Liver (tissue), 9 donors: ENCODE data around the gene KANK3. TPM values are rescaled to one million over a fixed set of nuclear protein-coding genes. Genes with fewer than 3 reads are reported as not detected.

Experiments
- DNase-seq: peaks from one replicate; pipeline ENCODE4 v3.0.0-alpha.2; 2017; ENCODE audit warnings: low spot score
- H3K27ac ChIP-seq, 2 donors: one replicate each; pipeline ENCODE4 v1.7.0; 2013; ENCODE audit warnings: inconsistent platforms in 2 of 2, low read length in 2 of 2, control low read depth in 1 of 2, low read depth in 1 of 2, mild to moderate bottlenecking in 1 of 2
- H3K27me3 ChIP-seq, 4 donors: one replicate each; pipeline versions ENCODE4 v1.6.1 to v1.7.0; 2013; ENCODE audit warnings: low read length in 3 of 4, inconsistent platforms in 1 of 4, mild to moderate bottlenecking in 1 of 4, moderate library complexity in 1 of 4; ENCODE audit not compliant: control insufficient read depth in 4 of 4, insufficient read depth in 4 of 4
- H3K36me3 ChIP-seq, 4 donors: one replicate each; pipeline versions ENCODE4 v1.6.1 to v1.7.0; 2013; ENCODE audit warnings: low read length in 3 of 4, mild to moderate bottlenecking in 3 of 4, low read depth in 1 of 4, moderate library complexity in 1 of 4; ENCODE audit not compliant: control insufficient read depth in 4 of 4, insufficient read depth in 3 of 4
- H3K4me1 ChIP-seq, 4 donors: one replicate each; pipeline versions ENCODE4 v1.6.1 to v1.7.0; 2013; ENCODE audit warnings: low read length in 3 of 4, mild to moderate bottlenecking in 3 of 4, moderate library complexity in 1 of 4; ENCODE audit not compliant: control insufficient read depth in 4 of 4, insufficient read depth in 4 of 4
- H3K4me3 ChIP-seq, 3 donors: one replicate each; pipeline versions ENCODE4 v1.6.1 to v1.7.0; 2013; ENCODE audit warnings: low read length in 3 of 3, control low read depth in 1 of 3, low read depth in 1 of 3, mild to moderate bottlenecking in 1 of 3
- H3K9ac ChIP-seq, 2 donors: one replicate each; pipeline ENCODE4 v1.7.0; 2013; ENCODE audit warnings: low read length in 2 of 2, mild to moderate bottlenecking in 2 of 2, moderate library complexity in 2 of 2, control low read depth in 1 of 2, low read depth in 1 of 2
- H3K9me3 ChIP-seq, 4 donors: one replicate each; pipeline versions ENCODE4 v1.6.1 to v1.7.0; 2013; ENCODE audit warnings: low read length in 3 of 4; ENCODE audit not compliant: control insufficient read depth in 4 of 4
- CTCF ChIP-seq: fragments of 150-350 bp; IDR thresholded peaks from 2 replicates; pipeline ENCODE4 v1.5.1; 2017; ENCODE audit warnings: improper control_type of control experiment, low read depth, low read length; ENCODE audit not compliant: missing input control
- EGR1 ChIP-seq, 2 donors: IDR thresholded peaks; 2 replicates each; pipeline ENCODE4 v1.6.1; 2016 to 2018; ENCODE audit warnings: antibody characterized with exemption in 2 of 2, low read depth in 2 of 2
- FOXA1 ChIP-seq: IDR thresholded peaks from 2 replicates; pipeline ENCODE4 v1.6.1; 2016; ENCODE audit warnings: antibody characterized with exemption
- FOXA2 ChIP-seq: IDR thresholded peaks from 2 replicates; pipeline ENCODE4 v1.6.1; 2016; ENCODE audit warnings: antibody characterized with exemption
- GABPA ChIP-seq, 2 donors: IDR thresholded peaks in 1 of 2; conservative IDR thresholded peaks in 1 of 2; 2 replicates each; pipeline ENCODE4 v1.6.1; 2016; ENCODE audit warnings: antibody characterized with exemption in 2 of 2, mild to moderate bottlenecking in 1 of 2, moderate library complexity in 1 of 2
- HNF4A ChIP-seq, 2 donors: conservative IDR thresholded peaks; 2 replicates each; pipeline ENCODE4 v1.6.1; 2016; ENCODE audit warnings: antibody characterized with exemption in 2 of 2, mild to moderate bottlenecking in 2 of 2
- HNF4G ChIP-seq: IDR thresholded peaks from 2 replicates; pipeline ENCODE4 v1.6.1; 2016; ENCODE audit warnings: antibody characterized with exemption
- JUND ChIP-seq, 2 donors: IDR thresholded peaks; 2 replicates each; pipeline ENCODE4 v1.6.1; 2016; ENCODE audit warnings: antibody characterized with exemption in 2 of 2
- NR2F2 ChIP-seq: IDR thresholded peaks from 2 replicates; pipeline ENCODE4 v1.6.1; 2016; ENCODE audit warnings: antibody characterized with exemption
- RAD21 ChIP-seq, 2 donors: IDR thresholded peaks; 2 replicates each; pipeline ENCODE4 v1.6.1; 2016; ENCODE audit warnings: antibody characterized with exemption in 2 of 2, mild to moderate bottlenecking in 2 of 2
- RXRA ChIP-seq, 2 donors: IDR thresholded peaks; 2 replicates each; pipeline ENCODE4 v1.6.1; 2017 to 2018; ENCODE audit warnings: antibody characterized with exemption in 2 of 2, mild to moderate bottlenecking in 1 of 2
- SP1 ChIP-seq: IDR thresholded peaks from 2 replicates; pipeline ENCODE4 v1.6.1; 2018; ENCODE audit warnings: antibody characterized with exemption, mild to moderate bottlenecking
- TAF1 ChIP-seq: conservative IDR thresholded peaks from 2 replicates; pipeline ENCODE4 v1.6.1; 2016; ENCODE audit warnings: antibody characterized with exemption, mild to moderate bottlenecking
- YY1 ChIP-seq: IDR thresholded peaks from 2 replicates; pipeline ENCODE4 v1.6.1; 2016; ENCODE audit warnings: antibody characterized with exemption, mild to moderate bottlenecking
- ZBTB33 ChIP-seq: IDR thresholded peaks from 2 replicates; pipeline ENCODE4 v1.6.1; 2016; ENCODE audit warnings: antibody characterized with exemption
- WGBS: extraction: QIAGEN DNeasy Blood & Tissue Kit; methylation state at CpG from one replicate; pipeline ENCODE4 v1.1.7; 2013; 5-methylcytosine and 5-hydroxymethylcytosine counted together
- polyA plus RNA-seq, 2 donors: library from polyadenylated mRNA; stranded (reverse) in 1 of 2; unstranded in 1 of 2; fragments of 200-250 nt in 1 of 2; fragments of >200 nt in 1 of 2; fragmentation: Nextera tagmentation in 1 of 2; extraction: Ambion mirVana in 1 of 2; gene quantifications; one replicate each; pipeline versions ENCODE4 v1.2.1 to v1.2.3, GENCODE V29; 2013 to 2015
- total RNA-seq, 2 donors: library from RNA; depleted of rRNA; stranded (reverse); fragments of >200 nt; gene quantifications; one replicate each; pipeline ENCODE4 v1.2.3, GENCODE V29; 2014
- TF ChIP-seq, protein P1 (sequence below): IDR thresholded peaks from 2 replicates; pipeline ENCODE4 v1.6.1; 2016; ENCODE audit warnings: antibody characterized with exemption
- TF ChIP-seq, protein P2 (sequence below): IDR thresholded peaks from 2 replicates; pipeline ENCODE4 v1.6.1; 2016; ENCODE audit warnings: antibody characterized with exemption
- TF ChIP-seq, protein P3 (sequence below): IDR thresholded peaks from 2 replicates; pipeline ENCODE4 v1.6.1; 2016; ENCODE audit warnings: antibody characterized with exemption, mild to moderate bottlenecking
- donor health status: healthy.
- donor health status: healthy.
- donor health status: healthy.
- donor health status: healthy.
- donor health status: healthy.

Gene KANK3
- total and polyA plus RNA-seq, 4 donors, result 0.44 to 4.5 (median 3.4) TPM

GRCh38 chr19:8370176-8371010 lies 27.3 kb upstream of the KANK3 start:
- Histone ChIP-seq H3K4me1 (peaks cover 19 to 62% (median 43%) of the 10 kb centered on the region in 4 donors), H3K9me3 (no peaks in the 10 kb centered on the region), H3K27ac (peak overlapping the region; percentile 34 to 63), H3K36me3 (peaks cover 5 to 12% (median 8%) of the 10 kb centered on the region in 4 donors), H3K9ac (no peak overlapping the region), H3K4me3 (no peak overlapping the region), H3K27me3 (no peaks in the 10 kb centered on the region)
- DNase-seq, result no peak
- 64% methylated on average over 19 of the region's 19 CpGs for WGBS
- TF ChIP-seq RAD21 (IDR thresholded peaks at IDR 0.05) (no peak), ZBTB33 (no peak), NR2F2 (no peak), RXRA (IDR thresholded peaks at IDR 0.05) (peak in 1 of 2 donors; percentile 36)
- TF ChIP-seq, protein P1, sequence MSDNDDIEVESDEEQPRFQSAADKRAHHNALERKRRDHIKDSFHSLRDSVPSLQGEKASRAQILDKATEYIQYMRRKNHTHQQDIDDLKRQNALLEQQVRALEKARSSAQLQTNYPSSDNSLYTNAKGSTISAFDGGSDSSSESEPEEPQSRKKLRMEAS, result no peak

- no peak overlapping the region for H3K9ac ChIP-seq
Observed at GRCh38 chr19:8367327-8368001, 24.4 kb upstream of the KANK3 start.

More at GRCh38 chr19:8367327-8368001, 24.4 kb upstream of the KANK3 start:
- DNase-seq, result peak; percentile 65
- Histone ChIP-seq H3K4me1 (peaks cover 15 to 63% (median 42%) of the 10 kb centered on the region in 4 donors), H3K27ac (peak overlapping the region; percentile 78 to 85), H3K27me3 (no peaks in the 10 kb centered on the region), H3K4me3 (peak overlapping the region in 1 of 3 donors; percentile 83), H3K36me3 (peaks cover 0 to 12% (median 3%) of the 10 kb centered on the region in 4 donors), H3K9me3 (no peaks in the 10 kb centered on the region)
- TF ChIP-seq SP1 (peak; percentile 91), YY1 (peak; percentile 71), EGR1 (IDR thresholded peaks at IDR 0.05; ENCODE audit: low read depth in 2 of 2) (peak in 1 of 2 donors; percentile 51), NR2F2 (peak; percentile 60), HNF4A (conservative IDR thresholded peaks at IDR 0.05) (peak in 1 of 2 donors; percentile 36), TAF1 (no peak), GABPA (IDR thresholded peaks at IDR 0.05 in 1 of 2, conservative IDR thresholded peaks at IDR 0.05 in 1 of 2) (peak in 1 of 2 donors; percentile 14), JUND (IDR thresholded peaks at IDR 0.05) (peak in 1 of 2 donors; percentile 3), FOXA2 (no peak), FOXA1 (no peak), RXRA (IDR thresholded peaks at IDR 0.05) (peak; percentile 94), HNF4G (no peak), ZBTB33 (no peak), RAD21 (IDR thresholded peaks at IDR 0.05) (no peak), CTCF (no peak)
- TF ChIP-seq, protein P1, result peak; percentile 34
- TF ChIP-seq, protein P2, sequence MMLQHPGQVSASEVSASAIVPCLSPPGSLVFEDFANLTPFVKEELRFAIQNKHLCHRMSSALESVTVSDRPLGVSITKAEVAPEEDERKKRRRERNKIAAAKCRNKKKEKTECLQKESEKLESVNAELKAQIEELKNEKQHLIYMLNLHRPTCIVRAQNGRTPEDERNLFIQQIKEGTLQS, result no peak
- TF ChIP-seq, protein P3, sequence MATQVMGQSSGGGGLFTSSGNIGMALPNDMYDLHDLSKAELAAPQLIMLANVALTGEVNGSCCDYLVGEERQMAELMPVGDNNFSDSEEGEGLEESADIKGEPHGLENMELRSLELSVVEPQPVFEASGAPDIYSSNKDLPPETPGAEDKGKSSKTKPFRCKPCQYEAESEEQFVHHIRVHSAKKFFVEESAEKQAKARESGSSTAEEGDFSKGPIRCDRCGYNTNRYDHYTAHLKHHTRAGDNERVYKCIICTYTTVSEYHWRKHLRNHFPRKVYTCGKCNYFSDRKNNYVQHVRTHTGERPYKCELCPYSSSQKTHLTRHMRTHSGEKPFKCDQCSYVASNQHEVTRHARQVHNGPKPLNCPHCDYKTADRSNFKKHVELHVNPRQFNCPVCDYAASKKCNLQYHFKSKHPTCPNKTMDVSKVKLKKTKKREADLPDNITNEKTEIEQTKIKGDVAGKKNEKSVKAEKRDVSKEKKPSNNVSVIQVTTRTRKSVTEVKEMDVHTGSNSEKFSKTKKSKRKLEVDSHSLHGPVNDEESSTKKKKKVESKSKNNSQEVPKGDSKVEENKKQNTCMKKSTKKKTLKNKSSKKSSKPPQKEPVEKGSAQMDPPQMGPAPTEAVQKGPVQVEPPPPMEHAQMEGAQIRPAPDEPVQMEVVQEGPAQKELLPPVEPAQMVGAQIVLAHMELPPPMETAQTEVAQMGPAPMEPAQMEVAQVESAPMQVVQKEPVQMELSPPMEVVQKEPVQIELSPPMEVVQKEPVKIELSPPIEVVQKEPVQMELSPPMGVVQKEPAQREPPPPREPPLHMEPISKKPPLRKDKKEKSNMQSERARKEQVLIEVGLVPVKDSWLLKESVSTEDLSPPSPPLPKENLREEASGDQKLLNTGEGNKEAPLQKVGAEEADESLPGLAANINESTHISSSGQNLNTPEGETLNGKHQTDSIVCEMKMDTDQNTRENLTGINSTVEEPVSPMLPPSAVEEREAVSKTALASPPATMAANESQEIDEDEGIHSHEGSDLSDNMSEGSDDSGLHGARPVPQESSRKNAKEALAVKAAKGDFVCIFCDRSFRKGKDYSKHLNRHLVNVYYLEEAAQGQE, result peak; percentile 52
- 19% methylated on average over 23 of the region's 23 CpGs for WGBS
